ENCODE data around the gene LAMB1. TPM values are rescaled to one million over a fixed set of nuclear protein-coding genes. Genes with fewer than 3 reads are reported as not detected.

The LAMB1 gene
- total RNA-seq, 4 donors from 2014 or later: 22.5 to 101 (median 32.5) TPM

- 68 to 69% methylated on average over 7 of the region's 7 CpGs for WGBS, 2 donors
- Histone ChIP-seq H3K4me1 (peaks cover 0 to 26% (median 5%) of the 10 kb centered on the region in 3 donors), H3K4me3 (no peak overlapping the region), H3K27ac (peak overlapping the region in 1 of 4 donors; percentile 48), H3K36me3 (peaks cover 4 to 73% (median 8%) of the 10 kb centered on the region in 3 donors), H3K9me3 (no peaks in the 10 kb centered on the region), H3K27me3 (no peaks in the 10 kb centered on the region)
- TF ChIP-seq POLR2A (IDR thresholded peaks at IDR 0.05): no peak
- TF ChIP-seq, protein P1, sequence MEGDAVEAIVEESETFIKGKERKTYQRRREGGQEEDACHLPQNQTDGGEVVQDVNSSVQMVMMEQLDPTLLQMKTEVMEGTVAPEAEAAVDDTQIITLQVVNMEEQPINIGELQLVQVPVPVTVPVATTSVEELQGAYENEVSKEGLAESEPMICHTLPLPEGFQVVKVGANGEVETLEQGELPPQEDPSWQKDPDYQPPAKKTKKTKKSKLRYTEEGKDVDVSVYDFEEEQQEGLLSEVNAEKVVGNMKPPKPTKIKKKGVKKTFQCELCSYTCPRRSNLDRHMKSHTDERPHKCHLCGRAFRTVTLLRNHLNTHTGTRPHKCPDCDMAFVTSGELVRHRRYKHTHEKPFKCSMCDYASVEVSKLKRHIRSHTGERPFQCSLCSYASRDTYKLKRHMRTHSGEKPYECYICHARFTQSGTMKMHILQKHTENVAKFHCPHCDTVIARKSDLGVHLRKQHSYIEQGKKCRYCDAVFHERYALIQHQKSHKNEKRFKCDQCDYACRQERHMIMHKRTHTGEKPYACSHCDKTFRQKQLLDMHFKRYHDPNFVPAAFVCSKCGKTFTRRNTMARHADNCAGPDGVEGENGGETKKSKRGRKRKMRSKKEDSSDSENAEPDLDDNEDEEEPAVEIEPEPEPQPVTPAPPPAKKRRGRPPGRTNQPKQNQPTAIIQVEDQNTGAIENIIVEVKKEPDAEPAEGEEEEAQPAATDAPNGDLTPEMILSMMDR (IDR thresholded peaks at IDR 0.05): no peak
- DNase-seq: no peak
- intact Hi-C loops (cut with DNase I): no loop called here
These were observed 54.1 kb downstream of the LAMB1 start for GRCh38 chr7:107948645-107949442.

- no peaks in the 10 kb centered on the region for H3K9me3 ChIP-seq
- TF ChIP-seq POLR2A (IDR thresholded peaks at IDR 0.05): no peak
- TF ChIP-seq, protein P1 (IDR thresholded peaks at IDR 0.05): no peak
- 52 to 70% methylated on average over 6 of the region's 6 CpGs for WGBS, 2 donors
- no peak overlapping the region for H3K4me3 ChIP-seq
- H3K27me3 ChIP-seq: no peaks in the 10 kb centered on the region
- H3K4me1 ChIP-seq: peaks cover 0 to 14% (median 5%) of the 10 kb centered on the region in 3 donors
- no peak for DNase-seq
- H3K36me3 ChIP-seq: peaks cover 0 to 74% (median 4%) of the 10 kb centered on the region in 3 donors
- intact Hi-C loops (cut with DNase I): no loop called here
- no peak overlapping the region for H3K27ac ChIP-seq
These were observed 56.1 kb downstream of the LAMB1 start for GRCh38 chr7:107946881-107947280.

- H3K4me3 ChIP-seq: no peak overlapping the region
- no peaks in the 10 kb centered on the region for H3K9me3 ChIP-seq
- no peak overlapping the region for H3K27ac ChIP-seq
- 45 to 50% methylated on average over 2 of the region's 2 CpGs for WGBS, 2 donors
- intact Hi-C loops (cut with DNase I): no loop called here
- H3K36me3 ChIP-seq: peaks cover 0 to 73% (median 3%) of the 10 kb centered on the region in 3 donors
- peaks cover 0 to 12% (median 5%) of the 10 kb centered on the region in 3 donors for H3K4me1 ChIP-seq
- no peak for TF ChIP-seq POLR2A (IDR thresholded peaks at IDR 0.05)
- TF ChIP-seq, protein P1 (IDR thresholded peaks at IDR 0.05): no peak
- DNase-seq: no peak
- H3K27me3 ChIP-seq: no peaks in the 10 kb centered on the region
These were observed 56.5 kb downstream of the LAMB1 start for GRCh38 chr7:107946451-107946850.

DNA sequence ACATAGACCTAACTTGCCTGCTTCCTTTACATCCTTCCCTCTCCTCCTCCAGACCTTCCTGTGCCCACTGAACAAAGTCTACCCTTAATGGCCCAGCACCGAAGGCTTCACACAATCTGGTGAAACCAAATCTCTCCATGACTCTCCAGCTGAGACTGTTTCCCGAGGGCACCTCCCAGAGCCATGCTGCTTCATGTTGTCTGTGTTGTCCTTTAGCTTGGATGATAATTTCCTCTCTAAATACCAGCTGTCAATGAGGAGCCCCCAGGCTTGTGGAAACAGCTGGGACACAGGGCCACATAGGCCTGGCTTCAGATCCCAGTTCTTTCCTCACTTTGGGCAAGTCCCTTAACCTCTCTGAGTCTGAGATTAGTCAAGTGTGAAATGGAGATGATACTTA lies 57.6 kb downstream of the LAMB1 start:
- 75 to 88% methylated on average over 2 of the region's 2 CpGs for WGBS, 2 donors
- no peak for DNase-seq
- intact Hi-C loops (cut with DNase I): no loop called here
- H3K36me3 ChIP-seq: peaks cover 0 to 68% (median 0%) of the 10 kb centered on the region in 3 donors
- H3K27me3 ChIP-seq: no peaks in the 10 kb centered on the region
- no peaks in the 10 kb centered on the region for H3K9me3 ChIP-seq
- no peak overlapping the region for H3K4me3 ChIP-seq
- TF ChIP-seq, protein P1 (IDR thresholded peaks at IDR 0.05): no peak
- TF ChIP-seq POLR2A (IDR thresholded peaks at IDR 0.05): no peak
- no peak overlapping the region for H3K27ac ChIP-seq
- peaks cover 0 to 16% (median 9%) of the 10 kb centered on the region in 3 donors for H3K4me1 ChIP-seq

GRCh38 chr7:107944411-107945169 lies 58.4 kb downstream of the LAMB1 start:
- no peaks in the 10 kb centered on the region for H3K9me3 ChIP-seq
- intact Hi-C loops (cut with DNase I): no loop called here
- no peak overlapping the region for H3K27ac ChIP-seq
- no peaks in the 10 kb centered on the region for H3K27me3 ChIP-seq
- no peak for TF ChIP-seq POLR2A (IDR thresholded peaks at IDR 0.05)
- TF ChIP-seq, protein P1 (IDR thresholded peaks at IDR 0.05): no peak
- H3K36me3 ChIP-seq: peaks cover 0 to 63% (median 0%) of the 10 kb centered on the region in 3 donors
- peaks cover 4 to 22% (median 16%) of the 10 kb centered on the region in 3 donors for H3K4me1 ChIP-seq
- no peak overlapping the region for H3K4me3 ChIP-seq
- WGBS, 2 donors: 84 to 92% methylated on average over 3 of the region's 3 CpGs
- DNase-seq: no peak

All from esophagus squamous epithelium (tissue), 5 donors.